Neural cell (in vitro differentiated cells): ENCODE results near the gene ITPRIP. TPM values are rescaled to one million over a fixed set of nuclear protein-coding genes. Genes with fewer than 3 reads are reported as not detected.

Source experiments
- H2AFZ ChIP-seq: fragments of 200-600, 300-800 bp; sonication (generic), shearing (Covaris generic); 2 replicates; pipeline ENCODE4 v1.6.0; 2014; ENCODE audit warnings: low read depth, mild to moderate bottlenecking, antibody characterized with exemption, low read length, moderate library complexity
- H3F3A ChIP-seq: fragments of 200-600 bp; shearing (Covaris generic); 2 replicates; pipeline ENCODE4 v1.6.1; 2016; ENCODE audit warnings: mild to moderate bottlenecking, moderate library complexity, mixed read lengths, antibody characterized with exemption, low read length; ENCODE audit not compliant: insufficient read depth, poor library complexity, severe bottlenecking
- H3K27ac ChIP-seq: fragments of 200-600, 300-800 bp; sonication (generic), shearing (Covaris generic); 2 replicates; pipeline ENCODE4 v1.5.1; 2014; ENCODE audit warnings: mild to moderate bottlenecking, low read length, moderate library complexity
- H3K27me3 ChIP-seq: fragments of 300-800, 200-600 bp; sonication (generic), shearing (Covaris generic); 2 replicates; pipeline ENCODE4 v1.6.0; 2014; ENCODE audit warnings: mild to moderate bottlenecking, low read depth, low read length, moderate library complexity; ENCODE audit not compliant: insufficient read depth
- H3K36me3 ChIP-seq: fragments of 300-800, 200-600 bp; sonication (generic), shearing (Covaris generic); 2 replicates; pipeline ENCODE4 v1.5.1; 2014; ENCODE audit warnings: mild to moderate bottlenecking, antibody characterized with exemption, low read length, moderate library complexity; ENCODE audit not compliant: insufficient read depth
- H3K4me2 ChIP-seq: fragments of 300-800, 200-600 bp; sonication (generic), shearing (Covaris generic); 2 replicates; pipeline ENCODE4 v1.6.0; 2014; ENCODE audit warnings: mild to moderate bottlenecking, low read length
- H3K4me3 ChIP-seq: fragments of 300-800, 200-600 bp; sonication (generic), shearing (Covaris generic); 2 replicates; pipeline ENCODE4 v1.5.1; 2014; ENCODE audit warnings: mild to moderate bottlenecking, low read length, moderate library complexity
- H3K79me2 ChIP-seq: fragments of 200-600 bp; shearing (Covaris generic); replicated peaks from 2 replicates; pipeline ENCODE4 v1.6.0; 2014; ENCODE audit warnings: mild to moderate bottlenecking, low read length, moderate library complexity; ENCODE audit not compliant: insufficient read depth
- H3K9ac ChIP-seq: fragments of 300-800, 200-600 bp; sonication (generic), shearing (Covaris generic); 2 replicates; pipeline ENCODE4 v1.6.1; 2016; ENCODE audit warnings: mild to moderate bottlenecking, low read length, mixed read lengths
- H3K9me2 ChIP-seq: fragments of 200-600 bp; shearing (Covaris generic); 2 replicates; pipeline ENCODE4 v1.6.1; 2016; ENCODE audit warnings: mild to moderate bottlenecking, low read length, mixed read lengths; ENCODE audit not compliant: insufficient read depth
- H3K9me3 ChIP-seq: fragments of 200-600, 300-800 bp; sonication (generic), shearing (Covaris generic); 2 replicates; pipeline ENCODE4 v1.6.1; 2016; ENCODE audit warnings: mild to moderate bottlenecking, mixed run types, low read length, moderate library complexity, mixed read lengths
- H4K20me1 ChIP-seq: fragments of 200-600 bp; shearing (Covaris generic); 2 replicates; pipeline ENCODE4 v1.6.1; 2016; ENCODE audit warnings: mild to moderate bottlenecking, mixed run types; ENCODE audit not compliant: insufficient read depth
- CTCF ChIP-seq: fragments of 450-650 bp; IDR thresholded peaks from 2 replicates; pipeline ENCODE4 v1.5.1; 2014; ENCODE audit warnings: antibody characterized with exemption, mild to moderate bottlenecking, moderate library complexity; ENCODE audit not compliant: poor library complexity, severe bottlenecking
- EP300 ChIP-seq: fragments of 450-650 bp; conservative IDR thresholded peaks from 2 replicates; pipeline ENCODE4 v1.6.1; 2014; ENCODE audit warnings: antibody characterized with exemption, mild to moderate bottlenecking, moderate library complexity; ENCODE audit not compliant: poor library complexity, severe bottlenecking
- EZH2 ChIP-seq: fragments of 200-600, 300-800 bp; shearing (Covaris generic), sonication (generic); IDR thresholded peaks from 2 replicates; pipeline ENCODE4 v1.6.1; 2014; ENCODE audit warnings: antibody characterized with exemption, low read length, borderline replicate concordance, mild to moderate bottlenecking; ENCODE audit not compliant: insufficient read depth, poor library complexity, severe bottlenecking
- MXI1 ChIP-seq: fragments of 450-650 bp; conservative IDR thresholded peaks from 2 replicates; pipeline ENCODE4 v1.6.1; 2014; ENCODE audit warnings: antibody characterized with exemption, mild to moderate bottlenecking; ENCODE audit not compliant: poor library complexity, severe bottlenecking
- POLR2AphosphoS5 ChIP-seq: IDR thresholded peaks from 2 replicates; pipeline ENCODE4 v1.6.1; 2012
- RAD21 ChIP-seq: fragments of 450-650 bp; conservative IDR thresholded peaks from 2 replicates; pipeline ENCODE4 v1.6.1; 2014; ENCODE audit warnings: antibody characterized with exemption, mild to moderate bottlenecking, moderate library complexity
- REST ChIP-seq: IDR thresholded peaks from 2 replicates; pipeline ENCODE4 v1.6.1; 2012; ENCODE audit warnings: borderline replicate concordance
- SMC3 ChIP-seq: fragments of 450-650 bp; conservative IDR thresholded peaks from 2 replicates; pipeline ENCODE4 v1.6.1; 2014; ENCODE audit warnings: antibody characterized with exemption, mild to moderate bottlenecking, moderate library complexity; ENCODE audit not compliant: poor library complexity
- TAF1 ChIP-seq: IDR thresholded peaks from 2 replicates; pipeline ENCODE4 v1.6.1; 2012; ENCODE audit warnings: low read depth
- polyA plus RNA-seq: library from polyadenylated mRNA; depleted of rRNA; stranded (reverse); fragments of >200 nt; gene quantifications from 2 replicates; pipeline ENCODE4 v1.2.3, GENCODE V29; 2014

The ITPRIP gene
- polyA plus RNA-seq, 1 donor from 2014 or later = 1.5 TPM

DNA sequence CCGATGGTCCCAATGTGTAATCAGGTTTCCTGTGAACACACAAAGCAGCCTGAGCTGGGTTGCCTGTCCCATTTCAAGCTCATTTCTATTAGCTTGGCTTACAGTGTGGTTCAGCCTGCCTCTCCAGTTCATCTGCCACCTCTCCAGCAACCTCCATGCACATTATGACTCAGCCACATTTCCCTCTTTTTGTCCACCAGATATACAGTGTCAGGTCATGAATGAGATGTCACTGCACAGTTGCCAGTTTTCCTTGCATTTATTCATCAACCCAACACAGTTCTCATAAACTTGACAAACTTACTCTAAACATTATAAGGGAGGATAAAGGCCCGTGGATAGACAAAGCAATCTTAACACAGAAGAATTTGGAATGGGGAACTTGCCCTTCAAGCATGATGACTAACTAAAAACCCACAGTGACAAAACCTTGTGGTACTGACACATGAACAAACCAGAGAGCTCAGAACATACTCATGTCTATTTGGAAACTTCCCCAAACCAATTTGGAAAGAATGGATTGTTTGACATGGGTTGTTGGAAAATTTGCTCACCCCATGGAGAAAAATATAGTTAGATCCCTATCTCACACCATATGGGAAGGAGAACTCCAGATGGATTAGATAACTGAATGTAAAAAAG is 12.9 kb upstream of the ITPRIP start:
- Histone ChIP-seq H3K4me2 (no peak overlapping the region), H3F3A (no peaks in the 10 kb centered on the region), H3K36me3 (no peaks in the 10 kb centered on the region), H3K27ac (no peak overlapping the region), H4K20me1 (no peaks in the 10 kb centered on the region), H3K79me2 (no peaks in the 10 kb centered on the region), H3K9me3 (no peaks in the 10 kb centered on the region), H2AFZ (no peak overlapping the region), H3K27me3 (peaks cover 8% of the 10 kb centered on the region), H3K9ac (no peak overlapping the region), H3K9me2 (no peaks in the 10 kb centered on the region), H3K4me3 (no peak overlapping the region)
- TF ChIP-seq CTCF = no peak

DNA sequence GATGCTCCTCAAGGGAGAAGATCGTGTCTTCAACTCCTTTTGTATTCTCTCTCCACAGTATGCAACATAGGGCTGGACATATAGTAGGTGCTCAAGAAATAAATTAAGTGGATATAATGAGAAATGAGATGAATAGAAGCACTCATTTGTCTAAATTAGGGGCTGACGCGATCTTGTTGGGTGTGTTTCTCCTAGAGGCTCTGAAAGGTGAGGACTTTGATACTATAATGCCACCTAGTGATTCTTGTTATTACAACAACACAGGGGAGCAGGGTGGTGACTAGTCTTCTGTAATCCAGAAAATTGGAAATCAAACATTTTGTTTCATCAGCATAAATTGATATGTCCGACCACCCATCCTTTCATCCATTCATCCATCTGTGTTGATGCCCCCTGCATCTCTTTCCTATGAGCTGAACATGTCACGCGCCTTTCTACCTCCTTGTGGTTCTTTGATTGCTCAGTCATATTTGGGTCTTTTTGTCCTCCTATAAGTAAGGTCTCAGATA is 11.9 kb upstream of the ITPRIP start:
- H3K79me2 ChIP-seq = no peaks in the 10 kb centered on the region
- no peaks in the 10 kb centered on the region for H3F3A ChIP-seq
- H3K9me3 ChIP-seq = no peaks in the 10 kb centered on the region
- TF ChIP-seq SMC3 (peak; percentile 84), EZH2 (no peak), RAD21 (peak; percentile 87), POLR2AphosphoS5 (no peak), REST (no peak), CTCF (peak; percentile 86), MXI1 (no peak), TAF1 (no peak), EP300 (no peak)
- no peak overlapping the region for H3K27ac ChIP-seq
- H3K9me2 ChIP-seq = no peaks in the 10 kb centered on the region
- no peak overlapping the region for H3K4me3 ChIP-seq
- H3K9ac ChIP-seq = no peak overlapping the region
- no peak overlapping the region for H3K4me2 ChIP-seq
- H3K36me3 ChIP-seq = no peaks in the 10 kb centered on the region
- H2AFZ ChIP-seq = no peak overlapping the region
- H3K27me3 ChIP-seq = peaks cover 8% of the 10 kb centered on the region
- no peaks in the 10 kb centered on the region for H4K20me1 ChIP-seq
